ENCODE results near the gene TXNDC12. TPM values are rescaled to one million over a fixed set of nuclear protein-coding genes. Genes with fewer than 3 reads are reported as not detected.

TXNDC12 gene
- total RNA-seq, 1 donor from 2014 or later, result 44.8 TPM

DNA sequence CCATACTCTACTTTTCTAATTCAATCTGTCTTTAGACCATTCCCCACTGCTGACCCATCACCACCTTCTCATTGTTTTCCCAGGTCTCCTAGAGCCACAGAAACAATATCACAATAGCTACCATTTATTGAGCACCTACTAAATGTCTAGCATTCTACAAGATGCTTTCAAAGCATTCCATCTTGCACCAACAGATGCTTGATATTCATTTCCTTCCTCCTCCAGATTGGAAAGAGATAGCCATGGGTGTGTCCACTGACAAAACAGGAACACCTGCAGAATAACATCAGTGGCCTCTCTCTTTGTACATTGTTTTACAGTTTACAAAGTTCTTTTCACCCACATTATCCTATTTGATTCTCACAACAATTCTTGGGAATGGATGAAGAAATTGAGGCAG lies 66.7 kb downstream of the TXNDC12 start:
- DNase-seq (no peak), ATAC-seq (no peak)
- Histone ChIP-seq H3K27me3 (peaks cover 36% of the 10 kb centered on the region), H3K9me3 (no peaks in the 10 kb centered on the region), H3K4me1 (no peaks in the 10 kb centered on the region), H3K36me3 (no peaks in the 10 kb centered on the region), H3K27ac (no peak overlapping the region), H3K4me3 (no peak overlapping the region)
- TF ChIP-seq, protein P1, sequence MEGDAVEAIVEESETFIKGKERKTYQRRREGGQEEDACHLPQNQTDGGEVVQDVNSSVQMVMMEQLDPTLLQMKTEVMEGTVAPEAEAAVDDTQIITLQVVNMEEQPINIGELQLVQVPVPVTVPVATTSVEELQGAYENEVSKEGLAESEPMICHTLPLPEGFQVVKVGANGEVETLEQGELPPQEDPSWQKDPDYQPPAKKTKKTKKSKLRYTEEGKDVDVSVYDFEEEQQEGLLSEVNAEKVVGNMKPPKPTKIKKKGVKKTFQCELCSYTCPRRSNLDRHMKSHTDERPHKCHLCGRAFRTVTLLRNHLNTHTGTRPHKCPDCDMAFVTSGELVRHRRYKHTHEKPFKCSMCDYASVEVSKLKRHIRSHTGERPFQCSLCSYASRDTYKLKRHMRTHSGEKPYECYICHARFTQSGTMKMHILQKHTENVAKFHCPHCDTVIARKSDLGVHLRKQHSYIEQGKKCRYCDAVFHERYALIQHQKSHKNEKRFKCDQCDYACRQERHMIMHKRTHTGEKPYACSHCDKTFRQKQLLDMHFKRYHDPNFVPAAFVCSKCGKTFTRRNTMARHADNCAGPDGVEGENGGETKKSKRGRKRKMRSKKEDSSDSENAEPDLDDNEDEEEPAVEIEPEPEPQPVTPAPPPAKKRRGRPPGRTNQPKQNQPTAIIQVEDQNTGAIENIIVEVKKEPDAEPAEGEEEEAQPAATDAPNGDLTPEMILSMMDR (IDR thresholded peaks at IDR 0.05), result no peak
- intact Hi-C loops (cut with DNase I), result no loop called here

DNA sequence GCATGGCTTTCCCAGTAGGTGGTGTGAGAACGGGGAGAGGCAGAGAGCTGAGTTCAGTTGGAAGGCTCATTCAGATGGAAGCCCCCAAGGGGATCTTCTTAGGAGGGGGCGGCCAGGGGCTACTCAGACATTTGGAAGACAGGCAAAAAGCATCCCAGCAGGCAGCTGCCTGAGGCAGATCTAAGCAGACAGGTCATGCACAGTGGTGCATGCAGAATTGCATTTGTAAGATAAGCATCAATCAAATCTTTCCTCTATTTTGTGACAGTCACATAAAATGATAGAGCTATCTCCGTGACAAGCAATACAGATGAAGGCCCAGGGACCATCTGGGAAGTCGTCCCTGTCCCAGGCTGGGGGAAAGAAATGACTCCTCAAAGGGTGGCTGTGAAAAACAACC lies 68.3 kb downstream of the TXNDC12 start:
- ATAC-seq (no peak), DNase-seq (no peak)
- no peaks in the 10 kb centered on the region for H3K36me3 ChIP-seq
- TF ChIP-seq, protein P1 (IDR thresholded peaks at IDR 0.05), result no peak
- H3K4me1 ChIP-seq, result no peaks in the 10 kb centered on the region
- H3K9me3 ChIP-seq, result no peaks in the 10 kb centered on the region
- H3K27me3 ChIP-seq, result peaks cover 20% of the 10 kb centered on the region
- no peak overlapping the region for H3K4me3 ChIP-seq
- no peak overlapping the region for H3K27ac ChIP-seq
- intact Hi-C loops (cut with DNase I), result no loop called here

DNA sequence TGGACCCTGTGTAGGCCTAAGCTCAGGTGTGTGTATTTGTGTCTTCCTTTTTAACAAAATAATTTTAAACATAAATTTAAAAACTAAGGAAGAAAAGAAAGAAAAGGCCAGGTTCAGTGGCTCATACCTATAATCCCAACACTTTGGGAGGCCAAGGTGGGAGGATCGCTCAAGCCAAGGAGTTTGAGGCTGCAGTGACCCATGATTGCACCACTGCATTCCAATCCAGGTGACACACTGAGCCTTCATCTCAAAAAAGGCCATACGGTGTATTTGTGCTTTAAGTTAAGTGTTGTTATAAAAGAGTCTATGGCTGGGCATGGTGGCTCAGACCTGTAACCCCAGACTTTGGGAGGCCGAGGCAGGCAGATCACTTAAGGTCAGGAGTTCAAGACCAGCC lies 72.8 kb downstream of the TXNDC12 start:
- TF ChIP-seq, protein P1 (IDR thresholded peaks at IDR 0.05), result no peak

DNA sequence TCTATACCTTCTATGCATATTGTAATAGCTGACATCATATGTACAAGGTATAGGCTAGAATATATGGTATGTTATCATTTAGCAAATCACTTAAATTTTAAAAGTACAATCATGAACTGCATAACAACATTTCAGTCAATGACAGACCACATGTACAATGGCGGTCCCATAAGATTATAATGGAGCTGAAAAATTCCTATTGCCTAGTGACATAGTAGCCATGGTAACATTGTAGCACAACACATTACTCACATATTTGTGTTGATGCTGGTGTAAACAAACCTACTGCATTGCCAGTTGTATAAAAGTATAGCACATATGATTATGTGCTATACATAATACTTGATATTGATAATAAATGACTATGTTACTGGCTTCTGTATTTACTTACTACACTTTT lies 73.4 kb downstream of the TXNDC12 start:
- TF ChIP-seq, protein P1 (IDR thresholded peaks at IDR 0.05), result no peak
- Histone ChIP-seq H3K27ac (no peak overlapping the region), H3K36me3 (no peaks in the 10 kb centered on the region), H3K4me1 (no peaks in the 10 kb centered on the region), H3K4me3 (no peak overlapping the region), H3K9me3 (no peaks in the 10 kb centered on the region), H3K27me3 (no peaks in the 10 kb centered on the region)
- no peak for DNase-seq
- intact Hi-C loops (cut with DNase I), result no loop called here
- ATAC-seq, result no peak

More for the DNA sequence above, 72.8 kb downstream of the TXNDC12 start:
- Histone ChIP-seq H3K27me3 (no peaks in the 10 kb centered on the region), H3K9me3 (no peaks in the 10 kb centered on the region), H3K4me1 (no peaks in the 10 kb centered on the region), H3K36me3 (no peaks in the 10 kb centered on the region), H3K27ac (no peak overlapping the region), H3K4me3 (no peak overlapping the region)
- intact Hi-C loops (cut with DNase I), result no loop called here
- ATAC-seq, result no peak
- no peak for DNase-seq

DNA sequence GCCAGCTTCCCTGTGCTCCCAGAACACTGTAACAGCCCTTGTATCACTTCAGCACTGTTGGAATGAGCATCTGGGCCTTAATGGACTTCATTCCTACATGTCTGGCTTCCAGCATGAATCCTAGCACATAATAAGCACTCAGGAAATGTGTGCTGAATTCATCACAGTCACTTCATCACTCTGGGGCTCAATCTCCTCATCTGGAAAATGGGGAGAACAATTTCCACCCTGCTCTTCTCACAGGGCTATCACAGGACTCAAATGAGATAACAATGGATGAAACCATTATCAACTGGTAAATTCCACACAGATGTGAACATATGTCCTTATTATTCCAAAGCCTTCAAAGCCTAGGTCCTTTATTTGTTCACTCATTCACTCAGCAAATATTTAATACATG lies 76.9 kb downstream of the TXNDC12 start:
- Histone ChIP-seq H3K9me3 (no peaks in the 10 kb centered on the region), H3K4me1 (no peaks in the 10 kb centered on the region), H3K4me3 (no peak overlapping the region), H3K27ac (no peak overlapping the region), H3K27me3 (no peaks in the 10 kb centered on the region), H3K36me3 (no peaks in the 10 kb centered on the region)
- TF ChIP-seq, protein P1 (IDR thresholded peaks at IDR 0.05), result no peak
- no peak for DNase-seq
- intact Hi-C loops (cut with DNase I), result no loop called here
- ATAC-seq, result no peak
